ENCODE data around the gene S100A3. TPM values are rescaled to one million over a fixed set of nuclear protein-coding genes. Genes with fewer than 3 reads are reported as not detected.
"Not testable (repeated sequence)": the region's sequence is repeated elsewhere in the genome, so short reads cannot be mapped to it uniquely, and the experiment has no call there.

The S100A3 gene
- total RNA-seq, 1 donor from 2014 or later = 0.46 TPM

GRCh38 chr1:153578936-153579335 is 29.9 kb upstream of the S100A3 start:
- no peaks in the 10 kb centered on the region for H3K9me3 Mint-ChIP-seq (ENCODE audit: low read depth)
- DNase-seq (ENCODE audit: low spot score, unreplicated experiment) = no peak
- no peaks in the 10 kb centered on the region for H3K36me3 Mint-ChIP-seq (ENCODE audit: insufficient read depth)
- peaks cover 6% of the 10 kb centered on the region for H3K27me3 Mint-ChIP-seq
- peaks cover 8% of the 10 kb centered on the region for H3K4me1 Mint-ChIP-seq (ENCODE audit: low read depth)
- no peak for TF ChIP-seq CTCF (IDR thresholded peaks at IDR 0.05; ENCODE audit: unreplicated experiment)
- no peak overlapping the region for H3K4me3 Mint-ChIP-seq (ENCODE audit: low read depth)
- H3K27ac Mint-ChIP-seq = no peak overlapping the region

GRCh38 chr1:153578490-153578889 is 29.4 kb upstream of the S100A3 start:
- H3K9me3 Mint-ChIP-seq (ENCODE audit: low read depth) = no peaks in the 10 kb centered on the region
- H3K4me1 Mint-ChIP-seq (ENCODE audit: low read depth) = peaks cover 6% of the 10 kb centered on the region
- peaks cover 6% of the 10 kb centered on the region for H3K27me3 Mint-ChIP-seq
- no peak overlapping the region for H3K27ac Mint-ChIP-seq
- DNase-seq (ENCODE audit: low spot score, unreplicated experiment) = no peak
- TF ChIP-seq CTCF (IDR thresholded peaks at IDR 0.05; ENCODE audit: unreplicated experiment) = no peak
- no peaks in the 10 kb centered on the region for H3K36me3 Mint-ChIP-seq (ENCODE audit: insufficient read depth)
- H3K4me3 Mint-ChIP-seq (ENCODE audit: low read depth) = no peak overlapping the region

- no peak overlapping the region for H3K27ac Mint-ChIP-seq
- H3K27me3 Mint-ChIP-seq = peaks cover 6% of the 10 kb centered on the region
- no peaks in the 10 kb centered on the region for H3K9me3 Mint-ChIP-seq (ENCODE audit: low read depth)
- no peaks in the 10 kb centered on the region for H3K36me3 Mint-ChIP-seq (ENCODE audit: insufficient read depth)
- no peak for DNase-seq (ENCODE audit: low spot score, unreplicated experiment)
- H3K4me1 Mint-ChIP-seq (ENCODE audit: low read depth) = peaks cover 6% of the 10 kb centered on the region
- no peak for TF ChIP-seq CTCF (IDR thresholded peaks at IDR 0.05; ENCODE audit: unreplicated experiment)
- no peak overlapping the region for H3K4me3 Mint-ChIP-seq (ENCODE audit: low read depth)
Observed at GRCh38 chr1:153577624-153578051, 28.6 kb upstream of the S100A3 start.

- no peaks in the 10 kb centered on the region for H3K36me3 Mint-ChIP-seq (ENCODE audit: insufficient read depth)
- H3K4me1 Mint-ChIP-seq (ENCODE audit: low read depth) = peaks cover 6% of the 10 kb centered on the region
- peaks cover 6% of the 10 kb centered on the region for H3K27me3 Mint-ChIP-seq
- no peak for TF ChIP-seq CTCF (IDR thresholded peaks at IDR 0.05; ENCODE audit: unreplicated experiment)
- no peaks in the 10 kb centered on the region for H3K9me3 Mint-ChIP-seq (ENCODE audit: low read depth)
- DNase-seq (ENCODE audit: low spot score, unreplicated experiment) = no peak
- H3K27ac Mint-ChIP-seq = no peak overlapping the region
- H3K4me3 Mint-ChIP-seq (ENCODE audit: low read depth) = no peak overlapping the region
Observed at GRCh38 chr1:153577138-153577537, 28.1 kb upstream of the S100A3 start.

GRCh38 chr1:153575497-153575896 is 26.4 kb upstream of the S100A3 start:
- not testable (repeated sequence) for H3K9me3 Mint-ChIP-seq (ENCODE audit: low read depth); DNase-seq (ENCODE audit: low spot score, unreplicated experiment); H3K27ac Mint-ChIP-seq; H3K4me3 Mint-ChIP-seq (ENCODE audit: low read depth); H3K27me3 Mint-ChIP-seq; H3K36me3 Mint-ChIP-seq (ENCODE audit: insufficient read depth)
- H3K4me1 Mint-ChIP-seq (ENCODE audit: low read depth) = peaks cover 11% of the 10 kb centered on the region

- not testable (repeated sequence) for DNase-seq (ENCODE audit: low spot score, unreplicated experiment); H3K9me3 Mint-ChIP-seq (ENCODE audit: low read depth); H3K36me3 Mint-ChIP-seq (ENCODE audit: insufficient read depth); H3K27me3 Mint-ChIP-seq; H3K27ac Mint-ChIP-seq; H3K4me3 Mint-ChIP-seq (ENCODE audit: low read depth)
- peaks cover 11% of the 10 kb centered on the region for H3K4me1 Mint-ChIP-seq (ENCODE audit: low read depth)
Observed at GRCh38 chr1:153575081-153575491, 26.0 kb upstream of the S100A3 start.

Data from progenitor cell of endocrine pancreas (in vitro differentiated cells).